SK-N-SH (cell line): ENCODE measurements around the gene ACER3. TPM values are rescaled to one million over a fixed set of nuclear protein-coding genes. Genes with fewer than 3 reads are reported as not detected.

Experiments used
- CTCF ChIA-PET: fragments of 300-600, 350-600 bp; formaldehyde crosslinking; extraction: SDS; loops from one replicate; lab custom pipeline; 2021; lab: Yijun Ruan, JAX
- POLR2A ChIA-PET: fragments of 350-600 bp; sonication (Branson Sonifier 250); formaldehyde crosslinking; extraction: SDS; loops from one replicate; lab custom pipeline; 2020; ENCODE audit warnings: antibody characterized with exemption, inconsistent platforms; lab: Yijun Ruan, JAX
- DNase-seq: peaks from one replicate; pipeline ENCODE4 v3.0.0; 2012
- H2AFZ ChIP-seq: fragments of 200-600 bp; sonication (generic); 2 replicates; pipeline ENCODE4 v1.8.1; 2016; ENCODE audit warnings: antibody characterized with exemption, mild to moderate bottlenecking, low read depth
- H3F3A ChIP-seq: fragments of 200-600 bp; sonication (generic); replicated peaks from 2 replicates; pipeline ENCODE3; 2016; ENCODE audit warnings: antibody characterized with exemption, mild to moderate bottlenecking; ENCODE audit not compliant: insufficient read depth
- H3K27ac ChIP-seq, 2 experiments: fragments of 200-500 bp in 1 of 2; fragments of 200-600 bp in 1 of 2; sonication (Bioruptor generic) in 1 of 2; sonication (generic), shearing (Covaris generic) in 1 of 2; 2 replicates each; pipeline versions ENCODE4 v1.5.1 to v1.6.1; 2014 to 2016; ENCODE audit warnings: low read depth in 2 of 2, inconsistent platforms in 1 of 2, low read length in 1 of 2, mild to moderate bottlenecking in 1 of 2, mixed read lengths in 1 of 2
- H3K27me3 ChIP-seq: fragments of 200-600 bp; sonication (generic), shearing (Covaris generic); 2 replicates; pipeline ENCODE4 v1.6.1; 2016; ENCODE audit warnings: mixed run types; ENCODE audit not compliant: insufficient read depth
- H3K36me3 ChIP-seq, 2 experiments: fragments of 200-500 bp in 1 of 2; fragments of 200-600 bp in 1 of 2; sonication (Bioruptor generic) in 1 of 2; sonication (generic) in 1 of 2; replicated peaks in 1 of 2; 2 replicates each; pipeline versions ENCODE3 to v1.5.1; 2014 to 2016; ENCODE audit warnings: low read length in 1 of 2, mild to moderate bottlenecking in 1 of 2; ENCODE audit not compliant: insufficient read depth in 2 of 2, control insufficient read depth in 1 of 2
- H3K4me1 ChIP-seq, 2 experiments: fragments of 200-500 bp in 1 of 2; fragments of 200-600 bp in 1 of 2; sonication (Bioruptor generic) in 1 of 2; sonication (generic), shearing (Covaris generic) in 1 of 2; 2 replicates each; pipeline versions ENCODE4 v1.5.1 to v1.6.1; 2014 to 2016; ENCODE audit warnings: low read depth in 1 of 2, low read length in 1 of 2, mixed run types in 1 of 2; ENCODE audit not compliant: insufficient read depth in 2 of 2, control insufficient read depth in 1 of 2
- H3K4me2 ChIP-seq: fragments of 200-600 bp; sonication (generic), shearing (Covaris generic); 2 replicates; pipeline ENCODE4 v1.6.1; 2017; ENCODE audit warnings: mixed run types
- H3K4me3 ChIP-seq, 2 experiments: fragments of 200-500 bp in 1 of 2; fragments of 200-600 bp in 1 of 2; sonication (Bioruptor generic) in 1 of 2; sonication (generic), shearing (Covaris generic) in 1 of 2; 2 replicates each; pipeline versions ENCODE4 v1.5.1 to v1.8.1; 2014 to 2016; ENCODE audit warnings: low read depth in 2 of 2, inconsistent platforms in 1 of 2, low read length in 1 of 2, mild to moderate bottlenecking in 1 of 2, mixed read lengths in 1 of 2, moderate library complexity in 1 of 2
- H3K79me2 ChIP-seq: fragments of 200-600 bp; sonication (generic); 2 replicates; pipeline ENCODE4 v1.8.1; 2017; ENCODE audit warnings: mild to moderate bottlenecking; ENCODE audit not compliant: insufficient read depth
- H3K9ac ChIP-seq: fragments of 200-600 bp; sonication (generic); 2 replicates; pipeline ENCODE4 v1.6.1; 2017; ENCODE audit warnings: mixed run types
- H3K9me2 ChIP-seq: fragments of 200-600 bp; sonication (generic); 2 replicates; pipeline ENCODE4 v1.6.1; 2017; ENCODE audit warnings: mixed run types
- H3K9me3 ChIP-seq: fragments of 200-600 bp; sonication (generic); 2 replicates; pipeline ENCODE4 v1.6.1; 2017; ENCODE audit warnings: mixed run types, mild to moderate bottlenecking, moderate library complexity
- H4K20me1 ChIP-seq: fragments of 200-600 bp; sonication (generic); 2 replicates; pipeline ENCODE4 v1.6.1; 2017; ENCODE audit warnings: mild to moderate bottlenecking, mixed run types; ENCODE audit not compliant: insufficient read depth
- CHD2 ChIP-seq: fragments of 150-350 bp; IDR thresholded peaks from 2 replicates; pipeline ENCODE4 v1.6.1; 2018; ENCODE audit warnings: low read length; ENCODE audit not compliant: partially characterized antibody
- GABPA ChIP-seq: IDR thresholded peaks from 2 replicates; pipeline ENCODE4 v1.4.0; 2012; ENCODE audit warnings: low read depth, mild to moderate bottlenecking
- IRF3 ChIP-seq: fragments of 150-350 bp; IDR thresholded peaks from 2 replicates; pipeline ENCODE4 v1.6.1; 2016; ENCODE audit warnings: mild to moderate bottlenecking, low read depth, low read length
- MAX ChIP-seq: IDR thresholded peaks from 2 replicates; pipeline ENCODE4 v1.4.0; 2012; ENCODE audit warnings: low read depth
- NRF1 ChIP-seq: IDR thresholded peaks from 2 replicates; pipeline ENCODE4 v1.6.1; 2012; ENCODE audit warnings: low read depth, mild to moderate bottlenecking, low read length
- PBX3 ChIP-seq: IDR thresholded peaks from 2 replicates; pipeline ENCODE4; 2012
- REST ChIP-seq: IDR thresholded peaks from 2 replicates; pipeline ENCODE4 v1.6.1; 2012; ENCODE audit warnings: mild to moderate bottlenecking, low read depth, low read length, moderate library complexity
- RFX5 ChIP-seq: IDR thresholded peaks from 2 replicates; pipeline ENCODE4 v1.6.1; 2012; ENCODE audit warnings: mild to moderate bottlenecking, improper control_type of control experiment, low read length
- SIN3A ChIP-seq: IDR thresholded peaks from 2 replicates; pipeline ENCODE4 v1.6.1; 2012; ENCODE audit warnings: low read depth, mild to moderate bottlenecking, low read length, moderate library complexity, borderline replicate concordance
- TEAD4 ChIP-seq: IDR thresholded peaks from 2 replicates; pipeline ENCODE4 v1.4.0; 2012; ENCODE audit warnings: mild to moderate bottlenecking, borderline replicate concordance; ENCODE audit not compliant: insufficient read depth
- USF1 ChIP-seq: IDR thresholded peaks from 2 replicates; pipeline ENCODE4 v1.4.0; 2012; ENCODE audit warnings: low read depth, borderline replicate concordance
- ZBTB33 ChIP-seq: IDR thresholded peaks from 2 replicates; pipeline ENCODE4 v1.4.0; 2012; ENCODE audit warnings: low read depth, borderline replicate concordance
- polyA plus RNA-seq, 3 experiments: library from polyadenylated mRNA; depleted of rRNA; stranded (reverse); fragments of >200 nt; gene quantifications; 2 replicates each; pipeline ENCODE4 v1.2.3, GENCODE V29; 2012

Gene ACER3
- polyA plus RNA-seq, 1 of the 3 experiments (the other 2 are of a cell fraction): 5.4 TPM

GRCh38 chr11:76980196-76980595, 119.5 kb downstream of the ACER3 start:
- no peak for TF ChIP-seq ZBTB33
- no peak for TF ChIP-seq SIN3A
- no peak for TF ChIP-seq CHD2
- TF ChIP-seq PBX3: no peak
- TF ChIP-seq GABPA: no peak
- TF ChIP-seq RFX5: no peak
- TF ChIP-seq TEAD4: no peak
- no peak for TF ChIP-seq NRF1
- no peak for TF ChIP-seq REST
- no peak for TF ChIP-seq MAX
- no peak for TF ChIP-seq USF1
- no peak for TF ChIP-seq IRF3
- POLR2A ChIA-PET: no interaction called here
- DNase-seq: no peak
- Histone ChIP-seq H3K9me3 (no peaks in the 10 kb centered on the region), H3K4me2 (no peak overlapping the region), H2AFZ (no peak overlapping the region), H4K20me1 (no peaks in the 10 kb centered on the region), H3K36me3 (peaks cover 0 to 3% of the 10 kb centered on the region in 2 experiments), H3K27ac (no peak overlapping the region), H3K9me2 (no peaks in the 10 kb centered on the region), H3K4me3 (no peak overlapping the region), H3K27me3 (no peaks in the 10 kb centered on the region), H3K9ac (no peak overlapping the region), H3F3A (no peaks in the 10 kb centered on the region), H3K4me1 (no peaks in the 10 kb centered on the region), H3K79me2 (no peaks in the 10 kb centered on the region)
- CTCF ChIA-PET: interaction anchor here (1.9 kb wide), 1 partner anchor 67 kb away, joined by 5 read pairs; no protein-coding TSS in a partner anchor
